Mesendoderm (in vitro differentiated cells): ENCODE results near the gene DOCK7.

ENCODE experiments used
- DNase-seq: peaks from one replicate; pipeline ENCODE4 v3.0.0; 2013
- H2AK5ac ChIP-seq: 2 replicates; pipeline ENCODE4 v1.6.1; 2013; ENCODE audit warnings: low read length, inconsistent platforms
- H2BK120ac ChIP-seq: 2 replicates; pipeline ENCODE4 v1.6.1; 2013; ENCODE audit warnings: low read depth, mild to moderate bottlenecking, low read length, moderate library complexity, mixed read lengths
- H2BK15ac ChIP-seq: replicated peaks from 2 replicates; pipeline ENCODE4 v1.6.1; 2013; ENCODE audit warnings: low read depth, mild to moderate bottlenecking, moderate library complexity
- H2BK5ac ChIP-seq: 2 replicates; pipeline ENCODE4 v1.6.1; 2013; ENCODE audit warnings: low read length, inconsistent platforms
- H3K18ac ChIP-seq: 2 replicates; pipeline ENCODE4 v1.6.1; 2013; ENCODE audit warnings: mild to moderate bottlenecking, low read length, mixed read lengths
- H3K23ac ChIP-seq: one replicate; pipeline ENCODE4 v1.6.1; 2013; ENCODE audit warnings: low read length
- H3K27ac ChIP-seq: 2 replicates; pipeline ENCODE4 v1.5.1; 2013; ENCODE audit warnings: low read depth, mild to moderate bottlenecking, inconsistent platforms, low read length, moderate library complexity
- H3K27me3 ChIP-seq: 2 replicates; pipeline ENCODE4 v1.6.1; 2013; ENCODE audit warnings: low read length, control low read depth, mild to moderate bottlenecking, inconsistent platforms; ENCODE audit not compliant: insufficient read depth, poor library complexity
- H3K36me3 ChIP-seq: 2 replicates; pipeline ENCODE4 v1.6.1; 2013; ENCODE audit warnings: low read length, inconsistent platforms; ENCODE audit not compliant: control insufficient read depth, insufficient read depth
- H3K4ac ChIP-seq: one replicate; pipeline ENCODE4 v1.6.1; 2013; ENCODE audit warnings: low read depth, mild to moderate bottlenecking, low read length, moderate library complexity
- H3K4me1 ChIP-seq: 2 replicates; pipeline ENCODE4 v1.6.1; 2013; ENCODE audit warnings: low read depth, low read length, inconsistent platforms; ENCODE audit not compliant: control insufficient read depth
- H3K4me2 ChIP-seq: 2 replicates; pipeline ENCODE4 v1.6.1; 2013; ENCODE audit warnings: low read length
- H3K4me3 ChIP-seq: 2 replicates; pipeline ENCODE4 v1.5.1; 2013; ENCODE audit warnings: mild to moderate bottlenecking, low read length
- H3K56ac ChIP-seq: one replicate; pipeline ENCODE4 v1.6.1; 2013; ENCODE audit warnings: low read length
- H3K79me1 ChIP-seq: 2 replicates; pipeline ENCODE4 v1.6.1; 2013; ENCODE audit warnings: low read length, inconsistent platforms
- H3K79me2 ChIP-seq: 2 replicates; pipeline ENCODE4 v1.6.1; 2013; ENCODE audit warnings: mild to moderate bottlenecking, low read length; ENCODE audit not compliant: control insufficient read depth, insufficient read depth
- H3K9ac ChIP-seq: 2 replicates; pipeline ENCODE4 v1.6.1; 2013; ENCODE audit warnings: low read length, inconsistent platforms
- H4K5ac ChIP-seq: one replicate; pipeline ENCODE4 v1.6.1; 2013; ENCODE audit warnings: low read length
- H4K8ac ChIP-seq: one replicate; pipeline ENCODE4 v1.6.1; 2013; ENCODE audit warnings: low read depth, mild to moderate bottlenecking, control low read depth, low read length, moderate library complexity
- WGBS: extraction: QIAGEN DNeasy Blood & Tissue Kit; methylation state at CpG from one replicate; pipeline ENCODE4 v1.1.7; 2013; ENCODE audit warnings: low lambda C conversion rate, missing lambda C conversion rate; ENCODE audit not compliant: insufficient coverage; ENCODE audit errors: extremely low coverage; 5-methylcytosine and 5-hydroxymethylcytosine counted together

Gene DOCK7

DNA sequence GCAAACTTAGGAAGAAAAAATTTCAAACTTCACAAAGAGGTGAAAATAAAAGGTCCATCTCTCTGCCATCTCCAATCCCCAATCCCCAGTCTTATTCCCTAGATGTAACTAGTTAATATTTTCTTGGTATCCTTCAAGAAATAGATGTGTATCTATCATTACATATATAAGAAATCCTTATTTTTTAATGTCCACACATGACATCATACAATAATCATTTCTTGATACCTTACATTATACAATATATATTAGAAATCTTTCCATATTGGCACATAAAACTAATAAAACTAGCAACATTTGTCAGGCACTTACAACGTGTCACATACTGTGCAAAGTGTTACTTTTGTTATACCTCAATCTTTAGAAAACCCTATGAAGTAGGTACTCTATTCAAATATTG lies 16.2 kb downstream of the DOCK7 start:
- Histone ChIP-seq H3K4me3 (no peak overlapping the region), H3K9ac (no peak overlapping the region), H3K56ac (no peak overlapping the region), H3K36me3 (no peaks in the 10 kb centered on the region), H3K4ac (no peak overlapping the region), H2BK5ac (no peak overlapping the region), H2BK120ac (no peak overlapping the region), H3K4me1 (no peaks in the 10 kb centered on the region), H3K18ac (no peak overlapping the region), H3K79me2 (peaks cover 4% of the 10 kb centered on the region), H2AK5ac (no peak overlapping the region), H3K27me3 (no peaks in the 10 kb centered on the region), H3K4me2 (no peak overlapping the region), H2BK15ac (no peak overlapping the region), H4K8ac (no peak overlapping the region), H4K5ac (no peak overlapping the region), H3K79me1 (peaks cover 3% of the 10 kb centered on the region), H3K23ac (no peak overlapping the region), H3K27ac (no peak overlapping the region)
- DNase-seq, result no peak
- WGBS, result no CpG with 5 or more reads among the region's 1 CpG

DNA sequence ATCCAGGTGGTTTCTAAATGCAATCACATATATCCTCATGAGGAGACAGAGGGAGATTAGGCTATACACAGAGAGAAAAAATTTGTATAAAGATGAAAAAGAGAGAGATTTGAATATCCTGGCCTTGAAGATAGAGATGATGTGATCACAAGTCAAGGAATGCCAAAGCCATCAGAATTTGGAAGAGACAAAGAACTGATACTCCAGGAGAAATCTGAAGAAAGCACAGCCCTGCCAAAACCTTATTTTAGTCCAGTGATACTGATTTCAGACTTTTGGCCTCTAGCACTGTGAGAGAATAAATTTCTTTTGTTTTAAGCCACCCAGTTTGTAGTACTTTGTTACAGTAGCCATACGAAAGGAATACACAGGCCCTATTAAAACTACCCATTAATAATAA lies 33.4 kb downstream of the DOCK7 start:
- Histone ChIP-seq H3K4me1 (no peaks in the 10 kb centered on the region), H2BK15ac (no peak overlapping the region), H3K79me1 (peaks cover 5% of the 10 kb centered on the region), H4K5ac (no peak overlapping the region), H3K4me3 (no peak overlapping the region), H3K56ac (no peak overlapping the region), H3K79me2 (peaks cover 4% of the 10 kb centered on the region), H3K18ac (no peak overlapping the region), H2AK5ac (no peak overlapping the region), H3K4me2 (no peak overlapping the region), H3K23ac (no peak overlapping the region), H2BK5ac (no peak overlapping the region), H3K27me3 (no peaks in the 10 kb centered on the region), H3K4ac (no peak overlapping the region), H2BK120ac (no peak overlapping the region), H3K27ac (no peak overlapping the region), H4K8ac (no peak overlapping the region), H3K9ac (no peak overlapping the region), H3K36me3 (no peaks in the 10 kb centered on the region)
- DNase-seq, result no peak
- no CpG with 5 or more reads among the region's 1 CpG for WGBS

DNA sequence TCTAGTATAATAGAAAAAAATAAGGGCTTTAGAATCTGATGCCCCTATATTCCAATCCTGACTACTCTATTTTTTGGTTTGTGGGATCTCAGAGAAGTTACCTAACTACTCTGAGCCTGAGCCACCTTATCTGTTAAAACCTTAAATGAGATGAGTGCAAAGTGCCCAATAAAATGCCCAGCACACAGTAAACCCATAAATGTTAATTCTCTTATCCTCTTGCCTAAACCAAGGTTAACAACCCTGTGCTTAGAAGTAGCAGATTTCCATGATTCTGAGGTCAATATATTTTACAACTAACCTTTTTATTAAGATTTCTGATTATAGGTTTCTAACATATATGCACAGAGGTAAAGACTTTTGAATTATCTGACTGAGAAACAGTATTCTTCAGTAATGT lies 35.8 kb downstream of the DOCK7 start:
- Histone ChIP-seq H4K8ac (no peak overlapping the region), H2AK5ac (no peak overlapping the region), H2BK15ac (no peak overlapping the region), H2BK120ac (no peak overlapping the region), H3K79me1 (peaks cover 5% of the 10 kb centered on the region), H3K27me3 (no peaks in the 10 kb centered on the region), H3K23ac (no peak overlapping the region), H3K4me1 (no peaks in the 10 kb centered on the region), H4K5ac (no peak overlapping the region), H3K27ac (no peak overlapping the region), H3K36me3 (no peaks in the 10 kb centered on the region), H3K79me2 (peaks cover 4% of the 10 kb centered on the region), H3K4ac (no peak overlapping the region), H3K18ac (no peak overlapping the region), H3K56ac (no peak overlapping the region), H3K4me2 (no peak overlapping the region), H2BK5ac (no peak overlapping the region), H3K9ac (no peak overlapping the region), H3K4me3 (no peak overlapping the region)
- no peak for DNase-seq

DNA sequence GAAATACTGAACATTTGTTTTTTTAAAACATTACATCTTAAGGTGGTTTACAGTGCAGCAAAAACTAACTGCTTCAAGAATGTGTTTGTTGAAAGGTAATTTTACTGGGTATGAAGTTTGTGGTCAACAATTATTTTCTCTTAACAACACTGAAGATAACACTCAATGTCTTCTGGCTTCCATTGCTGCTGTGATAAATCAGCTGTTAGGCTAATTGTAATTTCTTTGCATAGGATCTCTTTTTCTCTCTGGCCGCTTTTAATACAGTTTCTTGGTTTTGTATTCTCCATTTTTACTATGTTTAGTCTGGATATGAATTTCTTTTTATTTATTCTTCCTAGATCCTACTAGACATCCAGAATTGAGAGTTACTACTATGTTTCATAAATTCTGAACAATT lies 44.9 kb downstream of the DOCK7 start:
- Histone ChIP-seq H2AK5ac (no peak overlapping the region), H3K56ac (no peak overlapping the region), H3K4me1 (no peaks in the 10 kb centered on the region), H4K8ac (no peak overlapping the region), H3K18ac (no peak overlapping the region), H2BK5ac (no peak overlapping the region), H3K79me1 (no peaks in the 10 kb centered on the region), H4K5ac (no peak overlapping the region), H3K79me2 (no peaks in the 10 kb centered on the region), H3K4me3 (no peak overlapping the region), H3K27me3 (no peaks in the 10 kb centered on the region), H3K36me3 (no peaks in the 10 kb centered on the region), H3K9ac (no peak overlapping the region), H2BK15ac (no peak overlapping the region), H3K4ac (no peak overlapping the region), H3K23ac (no peak overlapping the region), H3K4me2 (no peak overlapping the region), H2BK120ac (no peak overlapping the region), H3K27ac (no peak overlapping the region)
- no CpG with 5 or more reads among the region's 1 CpG for WGBS
- no peak for DNase-seq

DNA sequence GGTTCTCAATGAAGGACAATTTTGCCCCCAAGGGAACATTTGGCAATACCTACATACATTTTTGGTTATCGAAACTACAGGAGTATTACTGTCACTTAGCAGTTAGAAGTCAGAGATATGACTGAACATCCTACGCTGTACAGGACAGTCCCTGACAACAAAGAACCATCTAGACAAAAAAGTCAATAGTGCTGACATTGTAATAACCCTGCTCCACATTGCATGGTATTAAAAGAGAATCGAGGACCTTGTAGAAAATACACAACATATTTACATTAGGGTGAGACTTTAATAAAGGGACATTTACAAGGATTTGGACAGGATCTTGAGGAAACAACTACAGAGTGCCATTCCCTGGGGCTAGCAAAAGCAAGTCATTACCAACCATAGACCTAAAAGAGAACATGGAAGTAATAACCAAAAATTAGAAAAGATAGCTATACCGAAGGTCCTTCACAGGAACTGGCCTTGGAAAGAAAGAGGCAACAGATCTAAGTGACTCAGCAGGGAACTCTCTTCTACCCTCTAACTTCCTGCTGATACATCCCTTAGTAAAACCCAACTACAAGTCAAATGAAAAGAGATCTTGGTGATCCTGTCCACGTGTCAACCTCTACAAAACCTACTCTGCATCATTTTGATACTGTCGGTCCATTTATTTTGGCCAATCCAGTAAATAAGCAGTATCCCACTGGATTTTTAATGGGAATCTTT lies 50.6 kb downstream of the DOCK7 start:
- H2BK120ac ChIP-seq, result no peak overlapping the region
- H3K23ac ChIP-seq, result no peak overlapping the region
- H2BK5ac ChIP-seq, result no peak overlapping the region
- no peak overlapping the region for H3K9ac ChIP-seq
- no peak overlapping the region for H2BK15ac ChIP-seq
- no peak overlapping the region for H3K56ac ChIP-seq
- no peak overlapping the region for H3K18ac ChIP-seq
- H3K4me1 ChIP-seq, result no peaks in the 10 kb centered on the region
- no peaks in the 10 kb centered on the region for H3K79me1 ChIP-seq
- no peak overlapping the region for H3K4ac ChIP-seq
- WGBS, result no CpG with 5 or more reads among the region's 6 CpGs
- no peak overlapping the region for H2AK5ac ChIP-seq
- H3K4me3 ChIP-seq, result no peak overlapping the region
- H4K5ac ChIP-seq, result no peak overlapping the region
- peak; percentile 24 for DNase-seq
- no peaks in the 10 kb centered on the region for H3K36me3 ChIP-seq
- no peak overlapping the region for H3K4me2 ChIP-seq
- H3K27ac ChIP-seq, result no peak overlapping the region
- no peak overlapping the region for H4K8ac ChIP-seq
- no peaks in the 10 kb centered on the region for H3K27me3 ChIP-seq
- H3K79me2 ChIP-seq, result no peaks in the 10 kb centered on the region

DNA sequence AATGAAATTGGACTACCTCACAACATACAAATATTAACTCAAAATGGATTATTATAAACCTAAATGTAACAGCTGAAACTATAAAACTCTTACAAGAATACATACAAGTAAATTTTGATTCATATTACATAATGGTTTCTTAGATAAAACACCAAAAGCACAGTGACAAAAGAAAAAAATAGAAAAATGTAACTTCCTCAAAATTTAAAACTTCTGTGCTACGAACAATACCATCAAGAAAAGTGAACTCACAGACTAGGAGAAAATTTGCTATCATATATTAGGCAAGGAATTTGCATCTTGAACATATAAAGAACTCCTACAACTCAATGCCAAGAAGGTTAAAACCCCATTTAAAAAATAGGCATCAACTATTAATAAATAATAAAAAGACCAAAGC lies 59.7 kb downstream of the DOCK7 start:
- H3K4me1 ChIP-seq, result no peaks in the 10 kb centered on the region
- H3K27ac ChIP-seq, result no peak overlapping the region
- peaks cover 2% of the 10 kb centered on the region for H3K36me3 ChIP-seq
- no peak overlapping the region for H4K8ac ChIP-seq
- no peak overlapping the region for H4K5ac ChIP-seq
- no peaks in the 10 kb centered on the region for H3K27me3 ChIP-seq
- no peak overlapping the region for H2BK5ac ChIP-seq
- no peak overlapping the region for H3K23ac ChIP-seq
- no peak overlapping the region for H2AK5ac ChIP-seq
- H3K79me2 ChIP-seq, result no peaks in the 10 kb centered on the region
- no peak overlapping the region for H3K9ac ChIP-seq
- no CpG with 5 or more reads among the region's 1 CpG for WGBS
- H2BK15ac ChIP-seq, result no peak overlapping the region
- no peaks in the 10 kb centered on the region for H3K79me1 ChIP-seq
- no peak overlapping the region for H3K56ac ChIP-seq
- H2BK120ac ChIP-seq, result no peak overlapping the region
- no peak overlapping the region for H3K4me3 ChIP-seq
- H3K18ac ChIP-seq, result no peak overlapping the region
- no peak overlapping the region for H3K4ac ChIP-seq
- DNase-seq, result no peak
- H3K4me2 ChIP-seq, result no peak overlapping the region
